Astrocyte of the cerebellum (primary cell): ENCODE measurements around the gene HOXB2.

Experiments
- DNase-seq: peaks from one replicate; pipeline ENCODE4 v3.0.0-alpha.2; 2011; ENCODE audit warnings: low read depth
- H3K4me3 ChIP-seq: 2 replicates; pipeline ENCODE4 v1.5.1; 2011; ENCODE audit warnings: mild to moderate bottlenecking, low read depth, low read length, moderate library complexity
- CTCF ChIP-seq: IDR thresholded peaks from 2 replicates; pipeline ENCODE4 v1.5.1; 2012; ENCODE audit warnings: low read length, low read depth, moderate library complexity, mild to moderate bottlenecking; ENCODE audit errors: missing control alignments
- in situ Hi-C: cut with HindIII; loops from 2 replicates; pipeline ENCODE4 v1.10.0; 2017; ENCODE audit warnings: low sequenced_read_pairs

HOXB2 gene

DNA sequence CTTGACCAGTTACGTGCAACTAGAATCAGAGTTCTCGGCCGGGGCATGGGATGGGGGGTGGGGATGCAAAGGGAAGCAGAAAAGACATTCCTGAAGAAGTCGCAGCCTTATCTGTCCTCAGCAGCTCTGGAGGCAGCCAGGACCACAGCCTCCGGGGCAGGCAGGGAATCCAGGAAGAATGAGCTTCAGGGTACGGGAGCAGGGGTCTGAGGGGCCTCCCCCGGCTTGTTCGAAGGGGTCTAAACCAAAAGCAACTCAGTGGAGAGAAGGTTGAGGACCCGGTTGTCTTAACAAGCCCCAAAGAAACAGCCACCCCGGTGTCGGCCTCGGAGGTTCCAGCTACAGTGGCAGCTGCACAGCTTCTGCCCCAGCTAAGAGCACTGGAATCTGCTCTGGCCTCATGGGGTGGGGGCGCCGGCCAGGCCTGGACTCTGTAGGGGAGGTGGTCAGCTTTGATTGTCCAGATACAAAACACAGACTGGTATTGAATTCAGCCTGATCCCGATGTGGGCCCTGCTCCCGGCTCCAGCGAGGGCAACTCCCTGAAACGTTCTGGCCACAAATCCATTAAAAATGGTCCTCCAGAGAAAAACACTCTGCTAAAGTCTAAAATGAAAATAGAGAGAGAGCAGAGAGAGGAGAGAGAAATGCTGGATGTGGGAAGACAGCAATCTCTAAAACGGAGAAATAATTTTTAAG is 25.6 kb upstream of the HOXB2 start:
- TF ChIP-seq CTCF, result no peak
- DNase-seq, result no peak
- in situ Hi-C loops, result no loop called here
- peak overlapping the region; percentile 82 for H3K4me3 ChIP-seq

- peak; percentile 11 for TF ChIP-seq CTCF
- H3K4me3 ChIP-seq, result peak overlapping the region; percentile 82
- in situ Hi-C loops, result no loop called here
- no peak for DNase-seq
Measured at GRCh38 chr17:48569674-48570324, 24.9 kb upstream of the HOXB2 start.

GRCh38 chr17:48569240-48569582 is 24.3 kb upstream of the HOXB2 start:
- no peak for TF ChIP-seq CTCF
- no peak for DNase-seq
- in situ Hi-C loops, result no loop called here
- peak overlapping the region; percentile 82 for H3K4me3 ChIP-seq

- TF ChIP-seq CTCF, result no peak
- in situ Hi-C loops, result no loop called here
- no peak for DNase-seq
- peak overlapping the region; percentile 82 for H3K4me3 ChIP-seq
Measured at GRCh38 chr17:48568499-48569239, 23.8 kb upstream of the HOXB2 start.

DNA sequence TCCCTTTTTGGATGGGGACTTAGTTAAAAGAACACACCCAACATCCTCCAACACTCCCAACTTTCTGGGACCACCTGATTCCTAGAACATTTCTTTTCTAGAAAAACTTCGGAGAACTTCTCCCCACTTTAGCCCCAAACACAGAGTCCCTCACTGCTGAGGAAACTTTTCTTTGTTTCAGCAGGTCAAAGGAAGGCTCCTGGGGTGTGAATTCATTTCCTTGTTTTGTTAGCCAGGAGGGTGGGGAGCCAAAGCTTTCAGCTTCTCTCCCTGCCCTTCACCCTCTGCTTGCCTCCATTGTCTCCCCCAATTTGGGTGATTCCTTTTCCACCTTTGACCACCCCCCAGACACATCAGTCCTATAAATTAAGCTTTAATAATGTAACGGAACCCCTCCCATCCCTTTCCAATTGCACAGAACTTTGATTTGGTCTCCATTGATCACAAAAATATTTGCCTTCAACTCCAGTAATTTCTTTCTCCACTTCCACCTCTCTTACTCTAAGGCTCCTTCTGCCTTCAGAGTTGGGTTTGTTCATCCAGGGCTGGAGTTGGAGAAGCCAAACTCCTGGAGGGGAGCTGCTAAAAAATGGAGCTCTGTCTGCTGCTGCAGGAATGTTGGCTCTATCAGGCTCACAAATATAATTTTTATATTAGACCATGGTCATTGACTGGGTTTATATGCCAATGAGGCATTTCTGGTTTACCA is 22.9 kb upstream of the HOXB2 start:
- DNase-seq, result no peak
- TF ChIP-seq CTCF, result no peak
- in situ Hi-C loops, result no loop called here
- H3K4me3 ChIP-seq, result peak overlapping the region; percentile 82

DNA sequence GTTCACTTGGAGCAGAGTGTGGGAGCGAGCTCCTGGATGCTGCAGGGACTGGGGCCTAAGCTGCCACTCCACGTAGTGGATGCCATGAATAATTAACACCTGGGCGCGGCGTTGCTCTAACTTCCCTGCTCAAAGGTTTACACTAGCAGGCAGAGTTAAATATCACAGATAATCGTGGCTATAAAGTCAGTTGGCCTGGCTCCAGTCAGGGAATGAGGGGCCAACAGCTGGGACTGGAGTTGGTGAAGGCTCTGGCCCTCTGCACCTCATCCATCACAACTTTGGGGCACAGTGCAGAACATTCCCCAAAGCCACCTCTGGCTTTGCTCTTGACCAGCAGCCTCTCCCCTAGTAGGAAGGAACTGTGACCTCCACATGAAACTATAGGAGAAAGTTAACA is 22.3 kb upstream of the HOXB2 start:
- peak overlapping the region; percentile 82 for H3K4me3 ChIP-seq
- no peak for TF ChIP-seq CTCF
- no peak for DNase-seq
- in situ Hi-C loops, result no loop called here
